ENCODE measurements around the gene AP4S1. TPM values are rescaled to one million over a fixed set of nuclear protein-coding genes. Genes with fewer than 3 reads are reported as not detected.
A peak's percentile ranks its signal among the peaks of the same experiment; 100 is the strongest.
"Not testable (repeated sequence)": the region's sequence is repeated elsewhere in the genome, so short reads cannot be mapped to it uniquely, and the experiment has no call there.

Gene AP4S1
- total RNA-seq, 1 donor from 2014 or later = 6.5 TPM

DNA sequence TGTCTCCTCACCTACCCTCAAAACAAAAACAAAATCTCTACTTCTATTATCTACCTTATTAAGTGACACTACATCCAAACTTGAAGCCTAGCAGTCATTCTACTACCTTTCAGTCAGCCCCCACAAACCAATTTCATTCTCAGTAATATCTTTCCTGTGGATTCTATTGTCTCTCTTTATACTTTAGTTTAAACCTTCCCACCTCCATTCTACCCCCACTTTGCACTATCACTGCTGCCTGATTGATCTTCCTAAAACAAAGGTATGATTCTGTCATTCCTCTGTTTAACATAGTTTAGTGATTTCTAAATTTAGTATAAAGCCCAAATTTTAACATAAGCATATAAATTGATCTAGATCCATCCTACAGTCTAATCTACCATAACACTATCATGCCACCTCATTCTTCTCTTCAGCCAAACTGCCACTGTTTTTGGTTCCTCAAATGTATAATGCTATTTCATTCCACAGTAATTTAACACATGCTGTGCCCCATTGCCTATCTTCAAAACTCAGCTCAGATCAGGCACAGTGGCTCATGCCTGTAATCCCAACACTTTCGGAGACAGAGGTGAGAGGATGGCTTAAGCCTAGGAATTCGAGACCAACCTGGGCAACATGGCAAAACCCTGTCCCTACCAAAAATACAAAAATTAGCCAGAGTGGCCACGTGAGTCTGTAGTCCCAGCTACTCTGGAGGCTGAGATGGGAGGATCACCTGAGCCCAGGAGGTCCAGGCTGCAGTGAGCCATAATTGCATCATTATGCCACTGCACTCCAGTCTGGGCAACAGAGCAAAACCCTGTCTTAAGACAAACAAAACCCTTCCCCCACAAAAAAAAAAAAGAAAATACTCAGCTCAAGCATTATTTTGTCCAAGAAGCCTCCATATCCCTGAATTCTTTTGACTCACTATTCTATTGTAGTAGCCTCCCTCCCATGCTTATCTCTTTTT is 3.8 kb downstream of the AP4S1 start:
- no peak for ATAC-seq
- intact Hi-C loops (cut with DNase I) = loop anchor here (5.0 kb wide), 1 partner anchor 42 kb away; no protein-coding TSS in a partner anchor
- no peak for DNase-seq (ENCODE audit: missing footprints)

- ATAC-seq (no peak), DNase-seq (ENCODE audit: missing footprints) (no peak)
- intact Hi-C loops (cut with DNase I) = no loop called here
Measured at GRCh38 chr14:31030469-31030868, 5.0 kb downstream of the AP4S1 start.

GRCh38 chr14:31036552-31036951 is 11.1 kb downstream of the AP4S1 start:
- ATAC-seq (no peak), DNase-seq (ENCODE audit: missing footprints) (no peak)
- intact Hi-C loops (cut with DNase I) = no loop called here

DNA sequence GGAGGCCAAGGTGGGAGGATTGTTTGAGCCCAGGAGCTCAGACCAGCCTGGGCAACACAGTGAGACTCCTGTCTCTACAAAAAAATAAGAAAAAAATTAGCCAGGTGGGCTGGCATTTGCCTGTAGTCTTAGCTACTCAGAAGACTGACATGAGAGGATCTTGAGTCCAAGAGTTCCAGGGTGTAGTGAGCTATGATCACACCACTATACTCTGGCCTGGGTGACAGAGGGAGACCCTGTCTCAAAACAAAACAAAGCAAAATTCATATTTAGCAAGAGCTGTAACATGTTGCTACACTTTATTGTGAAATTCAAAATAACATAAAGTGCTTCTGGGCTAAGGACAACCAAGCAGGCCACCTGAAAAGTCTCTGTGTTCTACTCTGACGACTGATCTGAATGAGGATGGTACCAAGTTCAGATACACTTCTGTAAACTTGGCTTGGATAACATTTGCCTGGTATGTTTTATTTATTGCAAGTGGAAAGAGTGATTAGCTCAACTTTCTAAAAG is 12.3 kb downstream of the AP4S1 start:
- intact Hi-C loops (cut with DNase I) = no loop called here
- DNase-seq (ENCODE audit: missing footprints) (no peak), ATAC-seq (no peak)

- intact Hi-C loops (cut with DNase I) = no loop called here
- no peak for DNase-seq (ENCODE audit: missing footprints)
- ATAC-seq = no peak
Measured at GRCh38 chr14:31038521-31039166, 13.2 kb downstream of the AP4S1 start.

DNA sequence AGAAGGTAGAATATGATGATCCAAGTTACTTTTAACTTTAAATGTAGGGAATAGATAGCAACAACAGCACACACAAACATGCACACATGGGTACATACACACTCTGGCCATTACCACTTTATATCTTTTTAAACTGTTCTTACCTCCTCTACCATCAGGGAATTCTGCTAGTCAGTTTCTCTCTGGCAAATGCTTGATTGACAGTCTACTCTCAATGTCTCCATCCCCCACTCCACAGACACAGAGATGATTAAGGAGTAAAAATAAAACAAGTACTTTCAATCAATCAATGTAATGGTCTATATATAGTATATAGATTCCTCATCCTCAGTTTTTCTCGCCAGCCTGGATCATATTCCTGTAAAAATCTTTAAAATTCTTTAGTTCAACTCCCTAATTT is 16.9 kb downstream of the AP4S1 start:
- intact Hi-C loops (cut with DNase I) = no loop called here
- ATAC-seq (no peak), DNase-seq (ENCODE audit: missing footprints) (no peak)

GRCh38 chr14:31042893-31043292 is 17.4 kb downstream of the AP4S1 start:
- not testable (repeated sequence) for DNase-seq (ENCODE audit: missing footprints)

GRCh38 chr14:31043379-31043778 is 17.9 kb downstream of the AP4S1 start:
- intact Hi-C loops (cut with DNase I) = no loop called here
- DNase-seq (ENCODE audit: missing footprints) (no peak), ATAC-seq (no peak)

More at GRCh38 chr14:31042893-31043292, 17.4 kb downstream of the AP4S1 start:
- ATAC-seq; intact Hi-C loops (cut with DNase I): not testable (repeated sequence)

DNA sequence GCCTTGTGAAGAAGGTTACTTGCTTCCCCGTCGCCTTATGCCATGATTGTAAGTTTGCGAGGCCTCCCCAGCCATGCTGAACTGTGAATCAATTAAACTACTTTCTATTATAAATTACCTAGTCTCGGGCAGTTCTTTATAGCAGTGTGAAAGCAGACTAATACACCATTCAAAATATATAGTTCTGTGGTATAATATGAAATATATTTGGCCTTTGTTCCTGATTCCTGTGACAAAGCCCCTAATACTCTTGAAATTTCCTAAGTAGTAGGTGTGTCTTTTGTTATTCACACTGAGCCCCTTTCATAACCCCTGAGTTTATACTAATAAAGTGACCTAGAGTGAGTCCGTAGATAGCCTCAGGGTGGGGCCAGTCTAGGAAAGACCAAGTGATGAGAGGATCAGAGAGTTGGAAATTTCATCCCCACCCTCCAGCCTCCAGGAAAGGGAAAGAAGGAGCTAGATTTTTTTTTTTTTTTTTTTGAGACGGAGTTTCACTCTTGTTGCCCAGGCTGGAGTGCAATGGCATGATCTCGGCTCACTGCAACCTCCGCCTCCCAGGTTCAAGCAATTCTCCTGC is 20.1 kb downstream of the AP4S1 start:
- no peak for DNase-seq (ENCODE audit: missing footprints)
- no peak for ATAC-seq
- intact Hi-C loops (cut with DNase I) = no loop called here

DNA sequence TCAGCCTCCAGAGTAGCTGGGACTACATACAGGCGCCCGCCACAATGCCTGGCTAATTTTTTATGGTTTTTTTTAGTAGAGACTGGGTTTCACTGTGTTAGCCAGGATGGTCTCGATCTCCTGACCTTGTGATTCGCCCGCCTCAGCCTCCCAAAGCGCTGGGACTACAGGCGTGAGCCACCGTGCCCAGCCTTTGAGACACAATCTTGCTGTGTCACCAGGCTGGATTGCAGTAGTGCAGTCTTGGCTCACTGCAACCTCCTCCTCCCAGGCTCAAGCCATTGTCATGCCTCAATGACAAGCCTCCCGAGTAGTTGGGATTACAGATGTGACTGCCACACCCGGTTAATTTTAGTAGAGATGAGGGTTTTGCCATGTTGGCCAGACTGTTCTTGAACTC is 22.1 kb downstream of the AP4S1 start:
- no peak for ATAC-seq
- intact Hi-C loops (cut with DNase I) = no loop called here
- DNase-seq (ENCODE audit: missing footprints) = no peak

GRCh38 chr14:31051023-31051422 is 25.6 kb downstream of the AP4S1 start:
- ATAC-seq = no peak
- DNase-seq (ENCODE audit: missing footprints) = no peak
- intact Hi-C loops (cut with DNase I) = no loop called here

GRCh38 chr14:31051511-31051910 is 26.1 kb downstream of the AP4S1 start:
- ATAC-seq = no peak

DNA sequence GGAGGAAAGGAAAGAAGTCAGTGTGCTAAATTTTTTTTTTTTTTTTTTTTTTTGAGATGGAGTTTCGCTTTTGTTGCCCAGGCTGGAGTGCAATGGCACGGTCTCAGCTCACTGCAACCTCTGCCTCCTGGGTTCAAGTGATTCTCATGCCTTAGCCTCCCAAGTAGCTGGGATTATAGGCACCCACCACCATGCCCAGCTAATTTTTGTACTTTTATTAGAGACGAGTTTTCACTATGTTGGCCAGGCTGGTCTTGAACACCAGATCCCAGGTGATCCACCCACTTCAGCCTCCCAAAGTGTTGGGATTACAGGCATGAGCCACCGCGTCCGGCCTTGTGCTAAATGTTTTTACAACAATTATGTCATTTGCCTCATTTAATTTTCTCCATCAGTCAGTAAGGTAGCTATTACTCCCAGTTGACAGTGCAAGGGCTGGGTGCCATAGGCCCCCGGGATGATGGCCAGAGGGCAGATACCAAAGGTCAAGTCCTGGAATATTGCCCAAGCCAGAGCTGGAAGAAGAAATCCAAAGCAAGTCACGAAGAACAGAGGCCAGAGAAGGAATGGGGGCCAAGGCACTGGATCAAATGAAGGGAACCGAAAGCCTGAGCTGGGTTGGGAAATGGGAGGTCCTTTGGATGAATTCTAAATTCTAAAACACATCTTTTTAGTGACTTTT is 27.6 kb downstream of the AP4S1 start:
- ATAC-seq (peak; percentile 82), DNase-seq (ENCODE audit: missing footprints) (peak; percentile 87)
- intact Hi-C loops (cut with DNase I) = not testable (repeated sequence)

More at GRCh38 chr14:31051511-31051910, 26.1 kb downstream of the AP4S1 start:
- intact Hi-C loops (cut with DNase I) = no loop called here
- DNase-seq (ENCODE audit: missing footprints) = no peak

DNA sequence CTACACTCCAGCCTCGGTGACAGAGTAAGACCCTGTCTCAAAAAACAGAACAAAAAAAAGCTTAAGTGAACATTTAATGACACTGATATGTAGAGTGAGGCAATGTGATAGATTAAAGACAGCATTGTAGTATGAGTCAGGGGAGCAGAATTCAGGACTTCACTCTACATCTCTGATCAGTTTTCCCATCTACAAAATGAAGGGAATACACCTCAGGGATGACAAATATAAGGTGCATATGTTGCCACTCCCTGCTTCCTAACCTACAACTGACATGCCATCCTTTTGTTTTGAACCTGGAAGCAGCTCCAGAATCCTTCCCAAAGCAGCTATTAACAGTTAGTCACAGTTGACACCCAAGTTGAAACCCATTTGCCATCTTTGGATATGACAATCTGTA is 31.6 kb downstream of the AP4S1 start:
- DNase-seq (ENCODE audit: missing footprints) (no peak), ATAC-seq (no peak)
- intact Hi-C loops (cut with DNase I) = no loop called here

GRCh38 chr14:31057701-31058364 is 32.4 kb downstream of the AP4S1 start:
- DNase-seq (ENCODE audit: missing footprints) = no peak
- intact Hi-C loops (cut with DNase I) = no loop called here
- no peak for ATAC-seq

DNA sequence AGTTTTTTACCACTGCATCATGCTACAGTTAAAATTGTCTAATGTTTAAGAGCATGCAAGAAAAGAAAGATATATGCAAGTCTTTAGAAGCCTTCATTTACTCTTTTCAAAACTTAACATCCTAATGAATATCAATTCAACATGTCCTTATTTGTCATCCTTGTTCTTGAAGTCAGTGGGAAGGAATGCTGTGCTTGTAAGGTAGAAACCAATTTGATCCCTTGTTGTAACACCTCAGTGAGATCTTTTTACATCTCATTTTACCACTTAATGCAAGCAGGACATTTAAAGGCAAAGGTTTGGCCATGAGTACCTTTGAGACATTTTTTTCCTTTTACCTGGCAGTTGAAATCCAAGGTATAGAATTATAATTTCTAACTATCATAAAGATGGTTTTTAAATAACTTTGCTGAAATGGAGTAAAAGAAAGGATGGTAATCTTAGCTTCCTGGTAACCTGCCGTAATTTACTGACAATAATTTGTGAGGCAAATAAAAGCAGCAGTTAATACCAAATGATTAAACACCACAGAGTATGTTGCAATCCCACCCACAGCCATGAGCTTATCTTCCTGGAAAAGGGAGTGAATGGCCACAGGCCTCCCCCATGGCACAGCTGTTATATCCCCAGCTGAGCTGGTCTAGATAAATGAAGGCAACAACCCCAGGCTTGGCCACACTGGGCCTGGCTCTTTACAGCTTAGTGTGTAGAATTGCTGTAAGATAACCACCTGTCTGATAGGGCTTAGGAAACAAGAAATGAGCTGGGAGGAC is 33.9 kb downstream of the AP4S1 start:
- intact Hi-C loops (cut with DNase I) = no loop called here
- peak; percentile 94 for ATAC-seq
- DNase-seq (ENCODE audit: missing footprints) = no peak

DNA sequence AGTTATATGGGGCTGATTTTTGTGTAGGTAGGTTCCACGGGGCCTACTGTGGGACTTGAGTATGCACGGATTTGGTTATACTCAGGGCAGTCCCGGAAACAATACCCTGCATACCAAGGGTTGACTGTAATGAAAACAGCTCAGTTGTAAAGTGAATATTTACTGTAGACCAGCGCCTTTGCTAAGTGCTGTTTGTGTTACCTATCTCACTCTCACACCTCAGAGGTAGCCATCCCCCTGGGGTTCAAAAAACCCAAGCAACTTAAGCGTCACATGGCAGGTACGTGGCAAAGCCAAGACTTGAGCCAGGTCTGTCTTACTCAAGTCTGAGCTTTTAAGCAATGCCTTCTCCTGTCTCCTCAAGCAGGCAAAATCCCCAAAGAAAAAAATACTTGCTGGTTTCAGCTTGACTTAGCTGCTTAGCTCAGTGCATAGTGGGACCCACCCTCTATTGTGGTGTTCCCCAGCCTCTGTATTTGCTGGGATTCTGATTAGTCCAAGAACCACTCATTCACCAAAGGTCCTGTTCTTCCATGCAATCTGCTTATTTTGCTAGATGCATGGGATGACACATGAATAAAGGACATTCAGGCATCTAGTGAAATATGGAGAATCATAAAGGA is 34.9 kb downstream of the AP4S1 start:
- DNase-seq (ENCODE audit: missing footprints) = no peak

More for the DNA sequence above, 34.9 kb downstream of the AP4S1 start:
- intact Hi-C loops (cut with DNase I) = no loop called here
- ATAC-seq = no peak

Measured in Right ventricle myocardium inferior (tissue), 1 donor.